AG20443 (cell line): Measurements from ENCODE around the gene LCNL1.

Experiments
- DNase-seq: peaks from one replicate; pipeline ENCODE4 v3.0.0; 2012; ENCODE audit warnings: low spot score, mixed read lengths

The LCNL1 gene

GRCh38 chr9:137012694-137013570 lies 30.1 kb downstream of the LCNL1 start:
- DNase-seq: no peak

- DNase-seq: no peak
Measured at GRCh38 chr9:137013571-137013940, 30.8 kb downstream of the LCNL1 start.

GRCh38 chr9:137014166-137014565 lies 31.4 kb downstream of the LCNL1 start:
- DNase-seq: no peak

GRCh38 chr9:137014776-137015539 lies 32.2 kb downstream of the LCNL1 start:
- DNase-seq: no peak

GRCh38 chr9:137015540-137015930 lies 32.7 kb downstream of the LCNL1 start:
- DNase-seq: no peak

GRCh38 chr9:137015976-137016375 lies 33.2 kb downstream of the LCNL1 start:
- no peak for DNase-seq

GRCh38 chr9:137016436-137016835 lies 33.6 kb downstream of the LCNL1 start:
- DNase-seq: no peak

- no peak for DNase-seq
Measured at GRCh38 chr9:137017071-137017470, 34.3 kb downstream of the LCNL1 start.

- DNase-seq: no peak
Measured at GRCh38 chr9:137017791-137018497, 35.2 kb downstream of the LCNL1 start.

GRCh38 chr9:137018761-137019559 lies 36.2 kb downstream of the LCNL1 start:
- no peak for DNase-seq

GRCh38 chr9:137019891-137020683 lies 37.3 kb downstream of the LCNL1 start:
- no peak for DNase-seq

- DNase-seq: no peak
Measured at GRCh38 chr9:137020771-137021567, 38.2 kb downstream of the LCNL1 start.

GRCh38 chr9:137021568-137021978 lies 38.8 kb downstream of the LCNL1 start:
- DNase-seq: no peak

GRCh38 chr9:137021979-137022661 lies 39.3 kb downstream of the LCNL1 start:
- peak; percentile 73 for DNase-seq

GRCh38 chr9:137022662-137023008 lies 39.8 kb downstream of the LCNL1 start:
- no peak for DNase-seq

- DNase-seq: no peak
Measured at GRCh38 chr9:137023157-137023556, 40.4 kb downstream of the LCNL1 start.

GRCh38 chr9:137023583-137023991 lies 40.8 kb downstream of the LCNL1 start:
- DNase-seq: no peak

GRCh38 chr9:137025517-137025966 lies 42.7 kb downstream of the LCNL1 start:
- no peak for DNase-seq

- DNase-seq: no peak
Measured at GRCh38 chr9:137026384-137026783, 43.6 kb downstream of the LCNL1 start.

- DNase-seq: no peak
Measured at GRCh38 chr9:137026828-137027227, 44.0 kb downstream of the LCNL1 start.
